Measurements from ENCODE around the gene VAV3.

GRCh38 chr1:107767156-107767582, 197.8 kb downstream of the VAV3 start:
- no peak for TF ChIP-seq POLR2A (IDR thresholded peaks at IDR 0.05)
- TF ChIP-seq, protein P1, sequence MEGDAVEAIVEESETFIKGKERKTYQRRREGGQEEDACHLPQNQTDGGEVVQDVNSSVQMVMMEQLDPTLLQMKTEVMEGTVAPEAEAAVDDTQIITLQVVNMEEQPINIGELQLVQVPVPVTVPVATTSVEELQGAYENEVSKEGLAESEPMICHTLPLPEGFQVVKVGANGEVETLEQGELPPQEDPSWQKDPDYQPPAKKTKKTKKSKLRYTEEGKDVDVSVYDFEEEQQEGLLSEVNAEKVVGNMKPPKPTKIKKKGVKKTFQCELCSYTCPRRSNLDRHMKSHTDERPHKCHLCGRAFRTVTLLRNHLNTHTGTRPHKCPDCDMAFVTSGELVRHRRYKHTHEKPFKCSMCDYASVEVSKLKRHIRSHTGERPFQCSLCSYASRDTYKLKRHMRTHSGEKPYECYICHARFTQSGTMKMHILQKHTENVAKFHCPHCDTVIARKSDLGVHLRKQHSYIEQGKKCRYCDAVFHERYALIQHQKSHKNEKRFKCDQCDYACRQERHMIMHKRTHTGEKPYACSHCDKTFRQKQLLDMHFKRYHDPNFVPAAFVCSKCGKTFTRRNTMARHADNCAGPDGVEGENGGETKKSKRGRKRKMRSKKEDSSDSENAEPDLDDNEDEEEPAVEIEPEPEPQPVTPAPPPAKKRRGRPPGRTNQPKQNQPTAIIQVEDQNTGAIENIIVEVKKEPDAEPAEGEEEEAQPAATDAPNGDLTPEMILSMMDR (IDR thresholded peaks at IDR 0.05): no peak

Data from body of pancreas (tissue), 4 donors.